Endothelial cell of umbilical vein (primary cell): Measurements from ENCODE around the gene WDR76.

Experiments
- CTCF ChIP-seq, 2 donors: IDR thresholded peaks; 1 replicate in 1 of 2; 2 replicates in 1 of 2; pipeline ENCODE4 v1.5.1; 2011; ENCODE audit warnings: low read length in 2 of 2, mild to moderate bottlenecking in 2 of 2, moderate library complexity in 2 of 2, control low read depth in 1 of 2, inconsistent platforms in 1 of 2, low read depth in 1 of 2; ENCODE audit not compliant: insufficient read depth in 1 of 2; ENCODE audit errors: extremely low read depth in 1 of 2
- EZH2 ChIP-seq: IDR thresholded peaks from 2 replicates; pipeline ENCODE4 v1.6.1; 2012; ENCODE audit warnings: borderline replicate concordance, low read depth, mild to moderate bottlenecking, moderate library complexity, low read length, inconsistent platforms; ENCODE audit not compliant: severe bottlenecking
- FOS ChIP-seq: IDR thresholded peaks from 2 replicates; pipeline ENCODE4 v1.6.1; 2011; ENCODE audit warnings: mild to moderate bottlenecking, low read length, moderate library complexity, borderline replicate concordance; ENCODE audit not compliant: insufficient read depth
- POLR2AphosphoS5 ChIP-seq: IDR thresholded peaks from 2 replicates; pipeline ENCODE4 v1.6.1; 2012; ENCODE audit warnings: low read depth, mild to moderate bottlenecking, control low read depth, low read length, moderate library complexity; ENCODE audit not compliant: insufficient read depth

- no peak for TF ChIP-seq CTCF (IDR thresholded peaks at IDR 0.05; ENCODE audit: extremely low read depth in 1 of 2, insufficient read depth in 1 of 2, low read depth in 1 of 2, low read length in 2 of 2)
- no peak for TF ChIP-seq EZH2
- no peak for TF ChIP-seq FOS
- peak; percentile 76 for TF ChIP-seq POLR2AphosphoS5
Observed at GRCh38 chr15:43791993-43792760, 34.6 kb upstream of the WDR76 start, which contains the start of gene SERF2.
